Lower leg skin (tissue), 4 donors: ENCODE measurements around the gene SGO2. TPM values are rescaled to one million over a fixed set of nuclear protein-coding genes. Genes with fewer than 3 reads are reported as not detected.
"Not testable (repeated sequence)": the region's sequence is repeated elsewhere in the genome, so short reads cannot be mapped to it uniquely, and the experiment has no call there.

Experiments used
- DNase-seq, 2 donors: peaks; one replicate each; pipeline ENCODE4 v3.0.0-alpha.2; 2019; ENCODE audit warnings: low spot score in 2 of 2
- H3K4me3 ChIP-seq: fragments of 200-600 bp; sonication (generic); 2 replicates; pipeline ENCODE4 v1.5.1; 2017; ENCODE audit warnings: mild to moderate bottlenecking, low read depth; ENCODE audit not compliant: poor library complexity, severe bottlenecking
- POLR2A ChIP-seq, 2 donors: fragments of 450-650 bp; IDR thresholded peaks; one replicate each; pipeline ENCODE4 v1.6.1; 2016 to 2017; ENCODE audit warnings: antibody characterized with exemption in 2 of 2, mild to moderate bottlenecking in 1 of 2, moderate library complexity in 1 of 2
- WGBS, 2 donors: methylation state at CpG; one replicate each; pipeline ENCODE4 v1.1.5; 2018; 5-methylcytosine and 5-hydroxymethylcytosine counted together
- intact Hi-C: fragments of 100-400 bp; cut with DNase I; formaldehyde crosslinking; loops from one replicate; pipeline ENCODE4 v1.15.0; 2023; ENCODE audit warnings: low total_unique reads
- total RNA-seq, 4 donors: library from RNA; depleted of rRNA; stranded (reverse); fragments of >200 nt; gene quantifications; one replicate each; pipeline ENCODE4 v1.1.0, GENCODE V29; 2016
- TF ChIP-seq, protein P1 (sequence below), 3 donors: fragments of 450-650 bp; IDR thresholded peaks; one replicate each; pipeline ENCODE4 v1.5.1; 2016; ENCODE audit warnings: antibody characterized with exemption in 3 of 3, mild to moderate bottlenecking in 3 of 3, moderate library complexity in 2 of 3

The SGO2 gene
- total RNA-seq, 4 donors from 2014 or later: 0.57 to 3.5 (median 1.5) TPM

DNA sequence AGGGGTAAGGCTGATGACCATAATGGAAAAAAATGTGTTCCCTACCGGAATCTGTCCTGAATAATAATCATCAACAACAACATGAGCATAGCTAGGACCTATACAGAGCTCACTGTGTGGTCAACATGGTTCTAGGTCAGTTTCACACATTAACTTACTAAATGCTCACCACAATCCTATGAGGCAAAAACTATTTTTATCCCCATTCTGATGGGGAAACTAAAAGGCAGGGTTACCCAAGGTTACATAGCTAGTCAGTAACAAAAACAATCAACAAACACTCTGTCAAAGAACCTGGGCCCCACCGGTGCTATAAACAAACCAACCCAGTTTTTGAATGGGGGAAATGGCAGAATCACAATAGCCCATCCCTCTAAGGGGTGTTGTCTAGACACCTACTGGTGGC, 100.0 kb downstream of the SGO2 start:
- H3K4me3 ChIP-seq: no peak overlapping the region
- TF ChIP-seq, protein P1, sequence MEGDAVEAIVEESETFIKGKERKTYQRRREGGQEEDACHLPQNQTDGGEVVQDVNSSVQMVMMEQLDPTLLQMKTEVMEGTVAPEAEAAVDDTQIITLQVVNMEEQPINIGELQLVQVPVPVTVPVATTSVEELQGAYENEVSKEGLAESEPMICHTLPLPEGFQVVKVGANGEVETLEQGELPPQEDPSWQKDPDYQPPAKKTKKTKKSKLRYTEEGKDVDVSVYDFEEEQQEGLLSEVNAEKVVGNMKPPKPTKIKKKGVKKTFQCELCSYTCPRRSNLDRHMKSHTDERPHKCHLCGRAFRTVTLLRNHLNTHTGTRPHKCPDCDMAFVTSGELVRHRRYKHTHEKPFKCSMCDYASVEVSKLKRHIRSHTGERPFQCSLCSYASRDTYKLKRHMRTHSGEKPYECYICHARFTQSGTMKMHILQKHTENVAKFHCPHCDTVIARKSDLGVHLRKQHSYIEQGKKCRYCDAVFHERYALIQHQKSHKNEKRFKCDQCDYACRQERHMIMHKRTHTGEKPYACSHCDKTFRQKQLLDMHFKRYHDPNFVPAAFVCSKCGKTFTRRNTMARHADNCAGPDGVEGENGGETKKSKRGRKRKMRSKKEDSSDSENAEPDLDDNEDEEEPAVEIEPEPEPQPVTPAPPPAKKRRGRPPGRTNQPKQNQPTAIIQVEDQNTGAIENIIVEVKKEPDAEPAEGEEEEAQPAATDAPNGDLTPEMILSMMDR (IDR thresholded peaks at IDR 0.05): no peak
- no peak for TF ChIP-seq POLR2A (IDR thresholded peaks at IDR 0.05)
- 79 to 95% methylated on average over 2 of the region's 2 CpGs for WGBS, 2 donors
- DNase-seq: no peak
- intact Hi-C loops: no loop called here

DNA sequence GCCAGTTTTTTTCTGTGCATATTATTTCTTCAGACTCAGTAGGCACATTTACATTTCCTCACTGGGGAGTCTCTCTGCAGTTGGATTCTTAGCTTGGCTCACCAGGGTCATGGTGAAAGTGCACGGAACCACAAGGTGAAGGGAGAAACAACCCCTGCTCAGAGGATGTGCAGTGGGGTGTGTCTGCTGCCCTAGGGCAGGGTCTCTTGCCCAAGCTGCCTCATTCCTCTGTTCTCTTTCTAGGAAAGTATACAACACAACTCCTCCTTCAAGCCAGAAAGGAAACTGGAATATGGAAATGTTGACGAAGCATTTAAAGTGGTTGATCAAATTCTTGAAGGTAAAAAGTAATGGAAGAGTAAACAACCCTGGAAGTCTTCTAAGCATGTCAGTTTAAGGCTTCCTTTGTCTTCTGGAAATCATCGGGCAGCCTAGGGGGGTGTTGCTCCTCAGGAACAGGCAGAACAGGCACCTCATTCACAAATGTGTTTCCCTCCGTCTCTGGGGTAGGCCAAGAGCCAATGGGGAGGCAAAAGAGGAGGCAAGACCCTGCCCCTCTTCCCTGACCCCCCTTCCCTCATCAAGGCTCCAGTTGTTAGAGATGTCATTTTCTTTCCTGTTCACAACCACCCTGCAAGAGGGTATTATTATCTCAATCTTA, 101.2 kb downstream of the SGO2 start:
- intact Hi-C loops: no loop called here
- whole genome bisulfite sequencing, 2 donors: 63 to 64% methylated on average over 4 of the region's 4 CpGs
- TF ChIP-seq, protein P1 (IDR thresholded peaks at IDR 0.05): no peak
- no peak overlapping the region for H3K4me3 ChIP-seq
- DNase-seq: no peak

DNA sequence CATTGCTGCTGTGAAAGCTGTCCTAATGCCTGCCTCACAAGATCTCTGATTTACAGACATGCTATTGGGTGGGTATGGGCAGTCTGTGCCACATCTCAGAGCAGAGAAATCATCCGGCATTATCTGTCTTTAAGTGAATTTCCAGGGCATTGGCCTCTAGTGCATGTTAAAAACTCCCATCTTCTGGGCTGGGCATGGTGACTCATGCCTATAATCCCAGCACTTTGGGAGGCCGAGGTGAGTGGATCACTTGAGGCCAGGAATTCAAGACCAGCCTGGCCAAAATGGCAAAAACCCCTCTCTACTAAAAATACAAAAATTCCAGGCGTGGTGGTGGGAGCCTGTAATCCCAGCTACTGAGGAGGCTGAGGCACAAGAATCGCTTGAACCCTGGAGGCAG, 102.5 kb downstream of the SGO2 start:
- H3K4me3 ChIP-seq, intact Hi-C loops, DNase-seq: not testable (repeated sequence)
- 85% methylated on average over 4 of the region's 4 CpGs for WGBS, 2 donors

DNA sequence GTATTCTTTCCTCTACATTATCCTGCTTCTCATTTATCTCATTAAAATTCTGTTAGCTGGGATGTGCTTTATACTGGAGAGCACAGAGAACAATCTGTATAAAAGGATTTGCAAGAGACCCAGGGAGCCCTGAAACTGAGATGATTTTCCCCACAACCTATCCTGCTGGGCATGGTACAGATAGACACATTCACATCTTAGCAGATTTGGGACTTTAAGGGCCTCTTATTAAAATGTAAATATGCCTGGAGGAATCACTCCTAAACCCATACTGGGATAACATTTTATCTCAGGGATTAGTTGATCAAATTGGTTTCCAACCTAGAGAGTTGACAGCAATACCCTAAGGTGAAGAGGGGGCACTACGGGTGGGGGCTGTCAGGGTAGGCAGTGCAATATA, 105.3 kb downstream of the SGO2 start:
- intact Hi-C loops: no loop called here
- DNase-seq: no peak
- 52 to 55% methylated on average over 1 of the region's 1 CpG for WGBS, 2 donors
- TF ChIP-seq, protein P1 (IDR thresholded peaks at IDR 0.05): no peak
- no peak for TF ChIP-seq POLR2A (IDR thresholded peaks at IDR 0.05)
- no peak overlapping the region for H3K4me3 ChIP-seq

Other genes with a start within 250 kb of the SGO2 start
- 10 to 100 TPM; 60.7 to 81.3 (median 61.3) TPM for gene SPATS2L, start 219.5 kb upstream of the SGO2 start, total RNA-seq
- 10 to 100 TPM; 16.9 to 26.2 (median 21.9) TPM for gene KCTD18, start 16.1 kb upstream of the SGO2 start, total RNA-seq
- gene AOX1, start 59.8 kb downstream of the SGO2 start, total RNA-seq: 10 to 100 TPM; 18.3 to 67.5 (median 18.8) TPM